HepG2 (cell line): ENCODE data around the gene PAMR1. TPM values are rescaled to one million over a fixed set of nuclear protein-coding genes. Genes with fewer than 3 reads are reported as not detected.

ENCODE experiments used
- AGO2 ChIP-seq: fragments of 200-400 bp; formaldehyde crosslinking; optimal IDR thresholded peaks from 2 replicates; pipeline ENCODE3; 2017; ENCODE audit warnings: mild to moderate bottlenecking, low read depth, low read length, moderate library complexity
- JUND ChIP-seq: sonication (generic); formaldehyde crosslinking; IDR thresholded peaks from 2 replicates; pipeline ENCODE4 v1.8.0; 2022; ENCODE audit warnings: mild to moderate bottlenecking, missing genetic modification reagents
- NCOA2 ChIP-seq: sonication (generic); formaldehyde crosslinking; IDR thresholded peaks from 2 replicates; pipeline ENCODE4 v1.8.0; 2022; ENCODE audit warnings: inconsistent platforms
- PITX1 ChIP-seq: sonication (generic); formaldehyde crosslinking; IDR thresholded peaks from 2 replicates; pipeline ENCODE4 v1.5.1; 2020; ENCODE audit warnings: mild to moderate bottlenecking, missing genetic modification reagents
- POLR2AphosphoS2 ChIP-seq: IDR thresholded peaks from 2 replicates; pipeline ENCODE4 v1.6.1; 2011; ENCODE audit warnings: low read depth, low read length, improper control_type of control experiment
- POLR2G ChIP-seq: fragments of 200-400 bp; formaldehyde crosslinking; IDR thresholded peaks from 2 replicates; pipeline ENCODE4 v1.6.1; 2018; ENCODE audit warnings: mild to moderate bottlenecking, low read depth, low read length, moderate library complexity
- RCOR2 ChIP-seq: IDR thresholded peaks from 2 replicates; pipeline ENCODE4 v1.6.1; 2016; ENCODE audit warnings: missing biosample characterization, missing genetic modification reagents
- SIN3B ChIP-seq: fragments of 150-350 bp; IDR thresholded peaks from 2 replicates; pipeline ENCODE4 v1.6.1; 2014; ENCODE audit warnings: low read length
- SMYD3 ChIP-seq: sonication (generic); formaldehyde crosslinking; IDR thresholded peaks from 2 replicates; pipeline ENCODE4 v1.8.1; 2023; ENCODE audit warnings: mild to moderate bottlenecking, missing genetic modification reagents
- THYN1 ChIP-seq: sonication (generic); formaldehyde crosslinking; IDR thresholded peaks from 2 replicates; pipeline ENCODE4 v1.8.1; 2023; ENCODE audit warnings: low read depth, mild to moderate bottlenecking, moderate library complexity, missing genetic modification reagents, borderline replicate concordance
- WIZ ChIP-seq: sonication (generic); formaldehyde crosslinking; IDR thresholded peaks from 2 replicates; pipeline ENCODE4 v1.5.1; 2020; ENCODE audit warnings: mild to moderate bottlenecking, missing genetic modification reagents
- ZNF136 ChIP-seq: sonication (generic); formaldehyde crosslinking; IDR thresholded peaks from 2 replicates; pipeline ENCODE4 v1.8.1; 2022; ENCODE audit warnings: low read depth, mild to moderate bottlenecking, moderate library complexity, missing genetic modification reagents
- ZNF367 ChIP-seq: sonication (generic); formaldehyde crosslinking; IDR thresholded peaks from 2 replicates; pipeline ENCODE4 v1.4.0; 2020; ENCODE audit warnings: missing genetic modification reagents, borderline replicate concordance
- ZNF577 ChIP-seq: sonication (generic); formaldehyde crosslinking; IDR thresholded peaks from 2 replicates; pipeline ENCODE4 v1.4.0; 2020; ENCODE audit warnings: mild to moderate bottlenecking, low read depth, missing genetic modification reagents, borderline replicate concordance
- ZNF589 ChIP-seq: sonication (generic); formaldehyde crosslinking; conservative IDR thresholded peaks from 2 replicates; pipeline ENCODE4 v1.8.0; 2022; ENCODE audit warnings: mild to moderate bottlenecking, moderate library complexity, missing genetic modification reagents
- ZNF614 ChIP-seq: IDR thresholded peaks from 2 replicates; pipeline ENCODE4 v1.6.1; 2018; ENCODE audit warnings: missing biosample characterization, missing genetic modification reagents, inconsistent platforms, borderline replicate concordance
- ZNF792 ChIP-seq: IDR thresholded peaks from 2 replicates; pipeline ENCODE4 v1.6.1; 2016
- ZNF850 ChIP-seq: sonication (generic); formaldehyde crosslinking; conservative IDR thresholded peaks from 2 replicates; pipeline ENCODE4 v1.9.0; 2021; ENCODE audit warnings: mild to moderate bottlenecking, missing genetic modification reagents
- ZSCAN20 ChIP-seq: sonication (generic); formaldehyde crosslinking; IDR thresholded peaks from 2 replicates; pipeline ENCODE4 v1.4.0; 2020; ENCODE audit warnings: missing genetic modification reagents, mild to moderate bottlenecking, borderline replicate concordance
- polyA plus RNA-seq, 8 experiments: library from polyadenylated mRNA; depleted of rRNA in 3 of 8; stranded (reverse) in 7 of 8; unstranded in 1 of 8; fragments of >200 nt; fragmentation: Illumina TruSeq in 4 of 8; extraction: Trizol in 4 of 8; gene quantifications; 2 replicates each; pipeline versions ENCODE4 v1.2.1 to v1.2.3, GENCODE V29; 2011 to 2016; ENCODE audit warnings: low read depth in 4 of 8, missing spikeins in 1 of 8, mixed read lengths in 1 of 8; ENCODE audit not compliant: insufficient read depth in 1 of 8
- total RNA-seq, 5 experiments: library from RNA; depleted of rRNA; stranded (reverse); fragments of >200 nt; fragmentation: Illumina TruSeq; extraction: Trizol; gene quantifications; 2 replicates each; pipeline ENCODE4 v1.2.3, GENCODE V29; 2016; ENCODE audit warnings: low read depth in 1 of 5
- TF ChIP-seq, protein P1 (sequence below): sonication (generic); formaldehyde crosslinking; conservative IDR thresholded peaks from 2 replicates; pipeline ENCODE4 v1.8.0; 2022; ENCODE audit warnings: low read depth, missing genetic modification reagents
- TF ChIP-seq, protein P2 (sequence below): sonication (generic); formaldehyde crosslinking; IDR thresholded peaks from 2 replicates; pipeline ENCODE4 v1.8.0; 2023; ENCODE audit warnings: mild to moderate bottlenecking, missing genetic modification reagents
- TF ChIP-seq, protein P3 (sequence below): IDR thresholded peaks from 2 replicates; pipeline ENCODE4 v1.6.1; 2016; ENCODE audit warnings: control low read depth
- TF ChIP-seq, protein P4 (sequence below): sonication (generic); formaldehyde crosslinking; IDR thresholded peaks from 2 replicates; pipeline ENCODE4 v1.4.0; 2020; ENCODE audit warnings: low read depth, mild to moderate bottlenecking, missing genetic modification reagents
- TF ChIP-seq, protein P5 (sequence below): sonication (generic); formaldehyde crosslinking; IDR thresholded peaks from 2 replicates; pipeline ENCODE4 v1.5.0; 2020; ENCODE audit warnings: mild to moderate bottlenecking, missing genetic modification reagents

The PAMR1 gene
- total and polyA plus RNA-seq, 2 of the 13 experiments (the other 11 are each of a cell fraction or from before 2014, with no cell fraction given) = not detected

DNA sequence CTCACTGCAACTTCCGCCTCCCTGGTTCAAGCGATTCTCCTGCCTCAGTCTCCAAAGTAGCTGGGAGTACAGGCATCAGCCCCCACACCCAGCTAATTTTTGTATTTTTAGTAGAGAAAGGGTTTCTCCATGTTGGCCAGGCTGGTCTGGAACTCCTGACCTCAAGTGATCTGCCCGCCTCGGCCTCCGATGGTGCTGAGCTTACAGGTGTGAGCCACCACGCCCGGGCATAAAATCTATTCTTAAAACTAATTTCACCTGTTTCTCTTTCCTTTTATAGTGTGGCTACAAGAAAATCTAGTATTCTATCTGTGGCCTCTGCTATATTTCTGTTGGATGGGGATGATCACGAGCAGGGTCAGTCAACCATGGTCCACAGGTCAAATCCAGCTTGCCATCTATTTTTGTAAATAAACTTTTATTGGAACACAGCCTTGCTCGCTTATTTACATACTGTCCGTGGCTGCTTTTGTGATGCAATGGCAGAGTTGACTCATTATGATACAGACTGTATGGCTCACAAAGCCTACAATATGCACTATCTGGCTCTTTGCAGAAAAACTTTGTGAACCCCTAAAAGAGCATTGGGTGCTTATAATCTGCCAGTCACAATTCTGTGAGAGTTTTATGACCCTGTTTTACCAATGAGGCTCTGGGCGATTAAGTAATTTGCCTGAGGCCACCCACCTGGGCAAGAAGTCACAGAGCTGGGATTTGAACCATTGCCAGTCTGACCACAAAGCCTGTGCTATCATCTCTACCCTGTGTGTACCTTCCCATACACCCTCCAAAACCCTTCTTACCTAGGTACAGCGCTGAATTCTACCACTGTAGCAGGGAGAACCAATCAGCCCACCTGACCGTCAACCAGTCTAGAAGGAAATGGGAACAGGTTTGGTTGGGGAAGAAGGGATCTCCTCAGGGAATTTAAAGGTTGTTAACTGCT is 134.4 kb downstream of the PAMR1 start (continued):
- TF ChIP-seq JUND (CRISPR knock-in tag) (no peak), ZNF136 (CRISPR knock-in tag) (no peak), THYN1 (CRISPR knock-in tag) (no peak), AGO2 (no peak), RCOR2 (no peak), WIZ (CRISPR knock-in tag) (no peak), ZNF577 (CRISPR knock-in tag) (no peak), ZNF850 (CRISPR knock-in tag) (no peak), ZNF589 (no peak), ZNF792 (no peak), ZSCAN20 (CRISPR knock-in tag) (no peak), SIN3B (no peak), SMYD3 (CRISPR knock-in tag) (no peak), POLR2G (no peak), ZNF614 (no peak), PITX1 (CRISPR knock-in tag) (no peak), NCOA2 (no peak), ZNF367 (CRISPR knock-in tag) (no peak), POLR2AphosphoS2 (no peak)
- TF ChIP-seq, protein P1, sequence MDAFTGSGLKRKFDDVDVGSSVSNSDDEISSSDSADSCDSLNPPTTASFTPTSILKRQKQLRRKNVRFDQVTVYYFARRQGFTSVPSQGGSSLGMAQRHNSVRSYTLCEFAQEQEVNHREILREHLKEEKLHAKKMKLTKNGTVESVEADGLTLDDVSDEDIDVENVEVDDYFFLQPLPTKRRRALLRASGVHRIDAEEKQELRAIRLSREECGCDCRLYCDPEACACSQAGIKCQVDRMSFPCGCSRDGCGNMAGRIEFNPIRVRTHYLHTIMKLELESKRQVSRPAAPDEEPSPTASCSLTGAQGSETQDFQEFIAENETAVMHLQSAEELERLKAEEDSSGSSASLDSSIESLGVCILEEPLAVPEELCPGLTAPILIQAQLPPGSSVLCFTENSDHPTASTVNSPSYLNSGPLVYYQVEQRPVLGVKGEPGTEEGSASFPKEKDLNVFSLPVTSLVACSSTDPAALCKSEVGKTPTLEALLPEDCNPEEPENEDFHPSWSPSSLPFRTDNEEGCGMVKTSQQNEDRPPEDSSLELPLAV (CRISPR knock-in tag) = no peak
- TF ChIP-seq, protein P2, sequence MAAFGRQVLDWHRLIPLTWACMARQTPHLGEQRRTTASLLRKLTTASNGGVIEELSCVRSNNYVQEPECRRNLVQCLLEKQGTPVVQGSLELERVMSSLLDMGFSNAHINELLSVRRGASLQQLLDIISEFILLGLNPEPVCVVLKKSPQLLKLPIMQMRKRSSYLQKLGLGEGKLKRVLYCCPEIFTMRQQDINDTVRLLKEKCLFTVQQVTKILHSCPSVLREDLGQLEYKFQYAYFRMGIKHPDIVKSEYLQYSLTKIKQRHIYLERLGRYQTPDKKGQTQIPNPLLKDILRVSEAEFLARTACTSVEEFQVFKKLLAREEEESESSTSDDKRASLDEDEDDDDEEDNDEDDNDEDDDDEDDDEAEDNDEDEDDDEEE = no peak
- TF ChIP-seq, protein P3, sequence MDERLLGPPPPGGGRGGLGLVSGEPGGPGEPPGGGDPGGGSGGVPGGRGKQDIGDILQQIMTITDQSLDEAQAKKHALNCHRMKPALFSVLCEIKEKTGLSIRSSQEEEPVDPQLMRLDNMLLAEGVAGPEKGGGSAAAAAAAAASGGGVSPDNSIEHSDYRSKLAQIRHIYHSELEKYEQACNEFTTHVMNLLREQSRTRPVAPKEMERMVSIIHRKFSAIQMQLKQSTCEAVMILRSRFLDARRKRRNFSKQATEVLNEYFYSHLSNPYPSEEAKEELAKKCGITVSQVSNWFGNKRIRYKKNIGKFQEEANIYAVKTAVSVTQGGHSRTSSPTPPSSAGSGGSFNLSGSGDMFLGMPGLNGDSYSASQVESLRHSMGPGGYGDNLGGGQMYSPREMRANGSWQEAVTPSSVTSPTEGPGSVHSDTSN (CRISPR knock-in tag) = no peak
- TF ChIP-seq, protein P4, sequence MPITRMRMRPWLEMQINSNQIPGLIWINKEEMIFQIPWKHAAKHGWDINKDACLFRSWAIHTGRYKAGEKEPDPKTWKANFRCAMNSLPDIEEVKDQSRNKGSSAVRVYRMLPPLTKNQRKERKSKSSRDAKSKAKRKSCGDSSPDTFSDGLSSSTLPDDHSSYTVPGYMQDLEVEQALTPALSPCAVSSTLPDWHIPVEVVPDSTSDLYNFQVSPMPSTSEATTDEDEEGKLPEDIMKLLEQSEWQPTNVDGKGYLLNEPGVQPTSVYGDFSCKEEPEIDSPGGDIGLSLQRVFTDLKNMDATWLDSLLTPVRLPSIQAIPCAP (CRISPR knock-in tag) = no peak
- TF ChIP-seq, protein P5, sequence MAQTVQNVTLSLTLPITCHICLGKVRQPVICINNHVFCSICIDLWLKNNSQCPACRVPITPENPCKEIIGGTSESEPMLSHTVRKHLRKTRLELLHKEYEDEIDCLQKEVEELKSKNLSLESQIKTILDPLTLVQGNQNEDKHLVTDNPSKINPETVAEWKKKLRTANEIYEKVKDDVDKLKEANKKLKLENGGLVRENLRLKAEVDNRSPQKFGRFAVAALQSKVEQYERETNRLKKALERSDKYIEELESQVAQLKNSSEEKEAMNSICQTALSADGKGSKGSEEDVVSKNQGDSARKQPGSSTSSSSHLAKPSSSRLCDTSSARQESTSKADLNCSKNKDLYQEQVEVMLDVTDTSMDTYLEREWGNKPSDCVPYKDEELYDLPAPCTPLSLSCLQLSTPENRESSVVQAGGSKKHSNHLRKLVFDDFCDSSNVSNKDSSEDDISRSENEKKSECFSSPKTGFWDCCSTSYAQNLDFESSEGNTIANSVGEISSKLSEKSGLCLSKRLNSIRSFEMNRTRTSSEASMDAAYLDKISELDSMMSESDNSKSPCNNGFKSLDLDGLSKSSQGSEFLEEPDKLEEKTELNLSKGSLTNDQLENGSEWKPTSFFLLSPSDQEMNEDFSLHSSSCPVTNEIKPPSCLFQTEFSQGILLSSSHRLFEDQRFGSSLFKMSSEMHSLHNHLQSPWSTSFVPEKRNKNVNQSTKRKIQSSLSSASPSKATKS (CRISPR knock-in tag) = no peak
